Keratinocyte (primary cell): ENCODE measurements around the gene SLC7A4. TPM values are rescaled to one million over a fixed set of nuclear protein-coding genes. Genes with fewer than 3 reads are reported as not detected.

Experiments used
- DNase-seq: peaks from one replicate; pipeline ENCODE4 v3.0.0-alpha.2; 2011; ENCODE audit warnings: low read depth, missing footprints, low spot score
- FAIRE-seq: peaks from 2 replicates; lab custom pipeline; 2011; peaks lifted over from hg19 to GRCh38; lab: Jason Lieb, UNC
- H2AFZ ChIP-seq: 2 replicates; pipeline ENCODE4 v1.6.0; 2012; ENCODE audit warnings: low read length, control low read depth, inconsistent platforms; ENCODE audit not compliant: control insufficient read depth
- H3K27ac ChIP-seq: 2 replicates; pipeline ENCODE4 v1.5.1; 2011; ENCODE audit warnings: low read length; ENCODE audit not compliant: control insufficient read depth, insufficient read depth
- H3K27me3 ChIP-seq: 3 replicates; pipeline ENCODE4 v1.6.0; 2011; ENCODE audit warnings: low read length; ENCODE audit not compliant: control insufficient read depth, insufficient read depth; ENCODE audit errors: extremely low read depth
- H3K36me3 ChIP-seq, 2 experiments: 2 replicates in 1 of 2; 3 replicates in 1 of 2; pipeline ENCODE4 v1.5.1; 2011; ENCODE audit warnings: low read length in 2 of 2, mild to moderate bottlenecking in 1 of 2; ENCODE audit not compliant: control insufficient read depth in 2 of 2, insufficient read depth in 2 of 2; ENCODE audit errors: extremely low read depth in 1 of 2
- H3K4me1 ChIP-seq: 3 replicates; pipeline ENCODE4 v1.5.1; 2011; ENCODE audit warnings: low read length; ENCODE audit not compliant: control insufficient read depth, insufficient read depth; ENCODE audit errors: extremely low read depth
- H3K4me2 ChIP-seq: 3 replicates; pipeline ENCODE4 v1.6.0; 2011; ENCODE audit warnings: low read depth, low read length; ENCODE audit not compliant: control insufficient read depth, insufficient read depth; ENCODE audit errors: extremely low read depth
- H3K4me3 ChIP-seq, 3 experiments: fragments of 200-600 bp in 1 of 3; sonication (generic) in 1 of 3; 2 replicates in 2 of 3; 3 replicates in 1 of 3; pipeline ENCODE4 v1.5.1; 2011 to 2016; ENCODE audit warnings: low read length in 3 of 3, mild to moderate bottlenecking in 3 of 3, control low read depth in 2 of 3, inconsistent platforms in 1 of 3, low read depth in 1 of 3, mixed read lengths in 1 of 3, mixed run types in 1 of 3, moderate library complexity in 1 of 3; ENCODE audit not compliant: control insufficient read depth in 2 of 3, insufficient read depth in 2 of 3; ENCODE audit errors: extremely low read depth in 1 of 3
- H3K79me2 ChIP-seq: 2 replicates; pipeline ENCODE4 v1.6.0; 2012; ENCODE audit warnings: low read length; ENCODE audit not compliant: control insufficient read depth, insufficient read depth
- H3K9ac ChIP-seq: 3 replicates; pipeline ENCODE4 v1.6.0; 2011; ENCODE audit warnings: low read length; ENCODE audit not compliant: control insufficient read depth, insufficient read depth; ENCODE audit errors: extremely low read depth
- H3K9me1 ChIP-seq: 3 replicates; pipeline ENCODE4 v1.6.0; 2011; ENCODE audit warnings: low read length; ENCODE audit not compliant: control insufficient read depth, insufficient read depth; ENCODE audit errors: extremely low read depth
- H3K9me3 ChIP-seq: 2 replicates; pipeline ENCODE4 v1.5.1; 2012; ENCODE audit warnings: low read depth, low read length; ENCODE audit not compliant: control insufficient read depth
- H4K20me1 ChIP-seq: 3 replicates; pipeline ENCODE4 v1.6.0; 2011; ENCODE audit warnings: low read length; ENCODE audit not compliant: control insufficient read depth, insufficient read depth; ENCODE audit errors: extremely low read depth
- CTCF ChIP-seq, 3 experiments: IDR thresholded peaks in 1 of 3; conservative IDR thresholded peaks in 1 of 3; optimal IDR thresholded peaks in 1 of 3; 2 replicates in 2 of 3; 3 replicates in 1 of 3; pipeline versions ENCODE3 to v1.5.1; 2011; ENCODE audit warnings: low read length in 3 of 3, mild to moderate bottlenecking in 3 of 3, moderate library complexity in 2 of 3, control low read depth in 1 of 3, inconsistent platforms in 1 of 3; ENCODE audit not compliant: insufficient read depth in 2 of 3; ENCODE audit errors: extremely low read depth in 1 of 3
- EZH2 ChIP-seq: IDR thresholded peaks from one replicate; pipeline ENCODE4 v1.6.1; 2012; ENCODE audit warnings: inconsistent platforms, mild to moderate bottlenecking, low read length, moderate library complexity
- dilution Hi-C: fragments of 300-500 bp; cut with MboI; formaldehyde crosslinking; loops from one replicate; pipeline ENCODE4 v1.7.0; 2020; ENCODE audit warnings: low sequenced_read_pairs; ENCODE audit not compliant: extremely low pct_ligation_motif_present
- polyA plus RNA-seq, 5 experiments: library from polyadenylated mRNA; depleted of rRNA in 3 of 5; stranded (reverse) in 3 of 5; stranded (forward) in 1 of 5; unstranded in 1 of 5; fragments of >200 nt; gene quantifications; 1 replicate in 1 of 5; 2 replicates in 3 of 5; 3 replicates in 1 of 5; pipeline versions ENCODE4 v1.2.1 to v1.2.3, GENCODE V29; 2011 to 2012; ENCODE audit warnings: missing spikeins in 2 of 5, low read depth in 1 of 5, low replicate concordance in 1 of 5

SLC7A4 gene
- polyA plus RNA-seq, 1 donor (not counting 4 experiments of a cell fraction or from before 2014, with no cell fraction given): 0.10 TPM

DNA sequence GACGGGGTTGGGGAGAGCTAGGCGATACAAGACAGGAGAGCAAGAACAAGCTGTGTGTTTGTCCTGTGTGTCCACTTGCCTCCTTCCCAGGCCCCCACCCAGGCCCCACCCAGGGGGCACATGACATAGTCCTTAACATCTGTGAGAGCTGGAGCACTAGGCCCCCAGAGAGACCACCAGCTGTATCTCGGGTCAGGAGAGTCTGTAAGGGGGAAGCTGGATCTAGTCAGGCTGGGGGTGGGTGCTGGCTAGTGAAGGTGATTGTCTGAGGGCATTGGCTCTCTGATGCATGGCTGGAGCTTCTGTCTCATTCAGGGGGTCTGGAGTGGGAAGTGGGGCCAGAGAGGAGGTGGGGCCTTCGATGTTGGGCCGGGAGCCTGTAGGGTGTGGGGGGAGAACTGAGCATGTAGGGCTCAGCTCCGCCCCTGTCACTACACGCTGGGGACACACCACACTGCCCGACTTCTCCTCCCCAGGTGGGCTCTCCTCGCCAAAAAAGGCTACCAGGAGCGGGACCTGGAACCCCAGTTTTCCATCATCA, 16.8 kb downstream of the SLC7A4 start:
- dilution Hi-C loops: no loop called here
- peaks cover 23% of the 10 kb centered on the region for H3K4me1 ChIP-seq
- no peak overlapping the region for H3K4me3 ChIP-seq
- no peaks in the 10 kb centered on the region for H3K9me3 ChIP-seq
- H3K9ac ChIP-seq: no peak overlapping the region
- no peaks in the 10 kb centered on the region for H3K9me1 ChIP-seq
- H4K20me1 ChIP-seq: no peaks in the 10 kb centered on the region
- FAIRE-seq (no peak), DNase-seq (no peak)
- no peaks in the 10 kb centered on the region for H3K36me3 ChIP-seq
- no peaks in the 10 kb centered on the region for H3K27me3 ChIP-seq
- no peak overlapping the region for H3K27ac ChIP-seq
- TF ChIP-seq EZH2: no peak
- TF ChIP-seq CTCF (optimal IDR thresholded peaks at IDR 0.05 in 1 of 3, IDR thresholded peaks at IDR 0.05 in 1 of 3, conservative IDR thresholded peaks at IDR 0.05 in 1 of 3; ENCODE audit: extremely low read depth in 1 of 3, insufficient read depth in 2 of 3, low read length in 3 of 3): no peak
- no peak overlapping the region for H2AFZ ChIP-seq
- no peak overlapping the region for H3K4me2 ChIP-seq
- no peaks in the 10 kb centered on the region for H3K79me2 ChIP-seq

- Histone ChIP-seq H3K4me3 (peak within 1 kb of the TSS; percentile 52 to 67 (median 61)), H3K79me2 (no peaks in the 10 kb centered on the region), H4K20me1 (no peaks in the 10 kb centered on the region), H3K9me1 (no peaks in the 10 kb centered on the region), H2AFZ (peak within 1 kb of the TSS; percentile 83), H3K4me1 (peaks cover 23% of the 10 kb centered on the region), H3K9ac (peak within 1 kb of the TSS; percentile 61), H3K27me3 (no peaks in the 10 kb centered on the region), H3K36me3 (no peaks in the 10 kb centered on the region), H3K27ac (peak within 1 kb of the TSS; percentile 49), H3K9me3 (no peaks in the 10 kb centered on the region), H3K4me2 (peak within 1 kb of the TSS; percentile 91)
- TF ChIP-seq EZH2 (no peak), CTCF (optimal IDR thresholded peaks at IDR 0.05 in 1 of 3, IDR thresholded peaks at IDR 0.05 in 1 of 3, conservative IDR thresholded peaks at IDR 0.05 in 1 of 3; ENCODE audit: extremely low read depth in 1 of 3, insufficient read depth in 2 of 3, low read length in 3 of 3) (no peak)
- dilution Hi-C loops: no loop called here
- DNase-seq (no peak), FAIRE-seq (peak; percentile 91)
Observed at GRCh38 chr22:21014726-21015465, 17.5 kb downstream of the SLC7A4 start, which contains the start of gene P2RX6. Gene P2RX6, plus strand, starts transcription at chr22:21015165. Its CDS starts 10 bp downstream, at chr22:21015175.
